Limb (tissue), 2 donors: ENCODE data around the gene STARD3NL.

Experiments used
- DNase-seq, 2 donors: peaks; one replicate each; pipeline ENCODE4 v3.0.0-alpha.2; 2016; ENCODE audit errors: extremely low spot score in 2 of 2

STARD3NL gene

DNA sequence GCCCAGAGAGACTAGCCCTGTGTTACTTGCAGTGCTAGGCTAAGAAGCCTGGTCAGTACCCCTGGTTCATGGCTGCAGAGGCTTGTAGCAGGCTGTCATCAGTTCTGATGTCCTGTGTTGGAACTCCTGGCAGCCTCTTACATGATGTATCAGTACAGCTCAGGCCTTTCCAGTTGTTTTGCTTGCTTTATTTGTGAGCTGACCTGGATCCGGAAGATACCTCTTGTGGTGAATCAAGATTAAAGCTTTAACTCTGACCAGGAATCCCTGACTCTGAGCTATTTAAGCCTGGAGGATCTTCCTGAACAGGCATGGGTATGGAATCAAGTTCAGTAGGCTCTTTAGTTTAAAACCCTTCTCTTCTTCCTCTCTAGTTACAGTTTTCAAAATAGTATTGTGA lies 4.4 kb downstream of the STARD3NL start:
- no peak for DNase-seq

DNA sequence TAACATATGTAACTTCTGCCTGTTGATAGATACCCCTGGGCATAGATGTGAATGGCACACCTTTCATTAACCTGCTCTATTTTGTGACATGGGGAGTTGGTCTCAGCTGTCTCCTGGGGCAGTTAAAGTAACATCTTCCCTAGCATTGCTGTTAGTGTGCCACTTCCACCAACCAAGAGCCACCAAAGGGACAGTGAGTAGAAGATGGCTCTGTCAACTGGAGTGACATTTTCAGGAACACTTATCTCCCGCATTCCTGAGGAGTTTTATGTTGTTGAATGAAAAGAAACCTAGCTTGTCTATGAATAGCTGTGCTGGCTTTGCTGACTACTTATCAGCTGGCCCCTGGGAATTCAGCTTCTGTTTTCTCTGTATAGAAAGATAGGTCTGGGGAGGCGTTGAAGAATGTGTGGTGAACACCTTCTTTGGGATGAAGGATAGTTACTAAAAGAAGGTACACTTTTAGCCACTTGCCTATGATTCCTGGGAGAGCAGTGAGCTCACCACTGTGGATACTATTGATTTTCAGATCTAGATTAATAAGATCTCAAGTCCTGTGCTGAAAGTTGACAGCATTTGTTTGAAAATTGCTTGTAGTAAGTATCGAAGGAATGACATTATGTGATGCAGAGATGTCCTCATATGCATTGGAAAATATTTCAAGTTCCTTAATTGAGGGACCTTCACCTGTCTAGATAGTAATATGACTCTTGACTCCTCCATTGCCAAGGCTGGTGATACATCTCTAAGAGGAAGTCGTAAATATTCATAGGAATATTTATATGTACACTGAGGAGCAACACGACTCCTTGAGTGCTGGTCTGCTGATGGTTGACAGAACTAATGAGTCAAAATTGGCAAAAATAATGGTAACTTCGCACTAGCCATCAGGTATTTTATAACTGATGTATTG lies 7.6 kb downstream of the STARD3NL start:
- no peak for DNase-seq

DNA sequence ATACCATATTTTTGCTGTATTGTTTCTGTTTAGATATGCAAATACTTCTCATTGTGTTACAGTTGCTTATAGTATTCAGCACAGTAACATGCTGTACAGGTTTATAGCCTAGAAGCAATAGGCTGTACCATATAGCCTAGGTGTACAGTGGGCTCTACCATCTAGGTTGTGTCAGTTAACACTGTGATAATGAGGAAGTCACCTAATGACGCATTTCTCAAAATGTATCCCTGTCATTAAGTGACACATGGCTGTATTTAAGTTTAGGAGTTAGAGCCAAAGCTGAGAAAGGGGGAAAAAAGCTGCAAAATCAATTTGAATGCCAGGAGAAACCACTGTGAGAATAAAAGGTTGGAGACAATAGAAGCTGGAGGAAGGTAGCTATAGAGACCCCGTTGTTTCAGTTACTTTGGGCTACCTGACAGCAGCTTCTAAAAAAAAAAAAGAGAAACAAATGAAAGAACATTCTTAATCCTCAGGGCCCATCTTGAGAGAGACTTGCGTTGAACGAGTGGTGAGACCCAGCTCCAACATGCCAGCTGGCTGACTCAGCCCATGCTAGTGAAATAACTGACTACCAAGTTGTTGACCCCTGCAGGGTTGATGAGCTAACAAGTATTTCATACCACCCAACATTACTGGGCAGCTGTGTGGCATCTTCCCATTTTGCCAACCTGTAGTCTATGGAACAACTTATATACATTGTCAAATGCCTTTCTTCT lies 8.7 kb downstream of the STARD3NL start:
- DNase-seq = no peak

DNA sequence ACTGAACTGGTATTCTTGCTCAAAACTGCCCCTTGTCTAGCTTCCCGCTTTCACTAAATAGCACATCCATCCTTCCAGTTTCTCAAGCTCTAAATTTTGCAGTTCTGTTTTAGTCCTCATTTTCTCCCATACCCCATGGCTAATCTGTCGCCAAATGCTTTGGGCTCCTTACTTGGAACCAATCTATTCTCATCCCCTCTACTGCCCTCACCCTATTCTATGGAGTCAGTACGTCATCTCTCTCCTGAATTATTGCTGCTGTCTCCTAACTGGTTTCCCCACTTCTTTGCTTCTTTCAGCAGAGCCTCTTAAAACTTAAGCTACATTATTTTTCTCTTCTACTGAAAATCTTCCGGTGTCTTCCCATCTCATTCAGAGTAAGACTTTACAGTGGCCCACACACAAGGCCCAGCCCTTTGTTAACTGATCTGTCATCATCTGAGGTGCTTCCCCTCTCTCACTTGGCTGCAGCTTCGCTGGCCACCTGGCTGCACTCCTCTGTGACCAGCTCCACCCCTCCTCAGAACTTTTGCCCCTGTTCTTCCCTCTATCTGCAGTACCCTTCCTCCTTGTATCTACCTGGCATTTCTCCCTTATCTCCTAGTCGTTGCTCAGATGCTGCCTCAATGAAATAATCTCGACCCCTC lies 9.9 kb downstream of the STARD3NL start:
- DNase-seq = no peak

DNA sequence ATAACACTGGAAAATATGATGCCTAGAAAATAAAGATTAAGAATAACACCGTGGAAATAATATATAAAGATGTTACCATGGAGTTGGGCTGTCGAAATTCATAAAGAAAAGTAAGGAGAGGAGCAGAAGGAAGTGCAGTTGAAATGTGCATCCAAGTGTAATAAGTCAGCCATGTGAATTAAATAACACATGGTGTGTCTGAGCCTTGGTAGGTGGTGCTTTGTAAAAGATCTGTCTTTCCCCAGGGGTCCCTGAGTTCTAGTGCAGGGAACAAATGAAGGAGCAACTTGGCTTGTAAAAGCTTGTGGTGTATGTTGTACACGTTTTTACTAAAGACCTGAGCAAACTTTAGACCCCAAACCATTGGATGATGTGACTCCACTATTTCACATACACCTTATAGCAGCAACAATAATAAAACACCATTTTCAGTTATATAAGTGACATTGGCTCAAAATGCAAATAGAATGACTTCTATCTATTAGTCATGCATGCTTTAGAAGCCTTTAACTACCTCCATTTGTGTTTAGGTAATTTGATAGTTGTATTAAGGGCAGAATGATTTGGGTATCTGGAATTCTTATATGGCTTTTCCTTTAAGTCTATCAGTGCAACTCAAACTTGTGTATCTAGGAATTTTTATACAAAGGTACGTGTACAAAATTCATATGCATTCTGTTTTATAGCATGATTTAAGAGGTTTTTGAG lies 11.3 kb downstream of the STARD3NL start:
- DNase-seq = no peak

DNA sequence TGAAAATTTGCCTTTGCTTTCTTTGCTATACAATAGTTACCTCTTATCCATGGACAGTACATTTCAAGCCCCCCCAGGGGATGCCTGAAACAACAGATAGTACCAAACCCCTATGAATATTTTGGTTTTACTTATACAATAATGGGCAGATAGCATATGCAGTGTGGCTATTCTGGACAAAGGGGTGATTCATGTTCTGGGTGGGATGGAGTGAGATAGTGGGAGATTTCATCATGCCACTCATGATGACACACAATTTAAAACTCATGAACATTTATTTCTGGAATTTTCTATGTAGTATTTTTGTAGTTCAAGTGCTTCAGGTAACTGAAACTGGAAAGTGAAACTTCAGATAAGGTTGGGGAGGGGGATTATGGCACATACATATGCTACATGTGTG lies 12.0 kb downstream of the STARD3NL start:
- no peak for DNase-seq

DNA sequence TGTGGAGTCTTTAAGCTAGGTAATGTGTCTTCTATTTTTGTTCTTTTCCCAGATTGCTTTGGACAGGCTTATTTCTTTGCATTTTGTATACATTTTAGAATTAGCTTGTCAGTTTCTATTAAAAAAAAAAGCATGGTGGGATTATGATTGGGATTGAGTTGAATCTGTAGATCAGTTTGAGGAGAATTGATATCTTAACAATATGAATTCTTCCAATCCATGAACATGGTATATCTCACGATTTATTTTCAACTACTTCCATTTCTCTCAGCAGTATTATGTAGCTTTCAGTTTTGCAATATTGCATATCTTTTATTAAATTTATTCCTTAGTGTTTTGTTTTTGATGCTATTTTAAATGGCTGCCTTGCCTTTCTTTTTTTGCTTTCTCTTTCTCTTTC lies 13.7 kb downstream of the STARD3NL start:
- DNase-seq = no peak

DNA sequence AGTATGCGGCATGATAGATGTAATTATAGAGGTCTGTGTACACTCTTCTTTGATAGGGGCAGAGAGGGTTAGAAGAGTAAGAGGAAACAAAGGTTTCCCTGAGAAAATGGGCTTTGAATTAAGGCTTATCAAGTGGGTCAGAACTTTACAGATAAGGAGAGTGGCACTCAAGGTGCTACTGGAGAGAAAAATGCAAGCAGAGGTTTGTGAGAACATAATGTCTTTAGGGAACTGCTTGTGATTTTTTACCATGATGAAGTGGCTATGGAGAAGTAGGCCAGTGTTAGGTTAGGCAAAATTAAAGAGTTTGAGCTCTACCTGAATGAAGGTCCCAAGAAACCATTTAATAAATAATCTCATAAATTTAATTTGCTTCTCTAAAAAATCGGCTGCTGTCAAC lies 14.3 kb downstream of the STARD3NL start:
- DNase-seq = no peak

DNA sequence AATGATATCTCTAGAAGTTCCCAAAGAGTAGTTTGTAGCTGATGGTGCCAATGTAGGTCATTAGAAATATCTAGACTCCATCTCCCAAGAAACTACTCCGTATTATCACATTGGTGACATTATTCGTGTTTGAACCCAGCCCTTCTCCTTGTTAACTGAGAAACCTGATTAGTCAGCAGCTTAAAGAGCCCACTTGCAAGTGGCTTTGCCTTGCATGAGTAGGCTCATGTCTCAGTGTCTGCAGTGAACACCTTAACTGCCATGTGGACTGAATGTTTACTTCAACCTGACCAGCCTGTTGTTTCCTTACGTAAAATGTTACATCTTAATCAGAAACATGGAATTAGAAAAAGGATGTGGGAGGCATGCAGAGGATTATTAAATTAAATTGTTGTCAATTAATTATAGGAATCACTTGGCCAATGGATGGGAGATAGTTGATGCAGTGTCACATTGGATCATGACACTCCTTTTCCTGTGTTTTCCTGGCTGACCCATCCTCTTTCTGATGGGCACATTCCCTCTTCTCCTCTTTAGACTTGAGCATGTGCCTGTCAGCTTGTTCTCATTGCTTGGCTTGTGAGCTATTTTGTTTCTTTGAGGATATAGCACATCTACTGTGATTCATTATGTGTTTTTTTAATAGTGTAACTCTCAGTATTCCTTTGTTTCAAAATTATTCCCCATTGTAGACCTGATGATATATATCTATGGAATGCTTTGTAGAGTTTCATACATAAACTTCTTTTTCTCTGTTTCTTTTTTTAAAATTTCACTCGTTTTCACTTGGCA lies 18.0 kb downstream of the STARD3NL start:
- DNase-seq = no peak

DNA sequence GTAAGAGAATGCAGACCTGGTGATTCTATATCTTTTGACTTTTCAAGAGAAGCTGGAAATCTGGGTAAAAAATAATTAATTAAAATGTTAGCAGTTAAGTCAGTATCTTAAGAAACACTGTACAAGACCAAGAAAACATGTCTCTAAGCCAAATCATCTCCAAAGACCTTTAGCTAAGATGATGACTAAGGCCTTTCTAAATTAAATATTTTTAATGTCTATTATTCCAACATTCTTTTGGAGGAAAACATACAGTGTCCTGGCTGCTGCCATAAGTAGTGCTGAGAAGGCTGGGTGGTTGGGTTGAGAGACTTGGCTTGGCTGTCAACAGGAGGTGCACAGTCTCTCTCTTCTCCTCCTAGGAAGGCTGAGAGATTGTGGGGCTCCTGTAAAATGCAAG lies 20.3 kb downstream of the STARD3NL start:
- DNase-seq = no peak

DNA sequence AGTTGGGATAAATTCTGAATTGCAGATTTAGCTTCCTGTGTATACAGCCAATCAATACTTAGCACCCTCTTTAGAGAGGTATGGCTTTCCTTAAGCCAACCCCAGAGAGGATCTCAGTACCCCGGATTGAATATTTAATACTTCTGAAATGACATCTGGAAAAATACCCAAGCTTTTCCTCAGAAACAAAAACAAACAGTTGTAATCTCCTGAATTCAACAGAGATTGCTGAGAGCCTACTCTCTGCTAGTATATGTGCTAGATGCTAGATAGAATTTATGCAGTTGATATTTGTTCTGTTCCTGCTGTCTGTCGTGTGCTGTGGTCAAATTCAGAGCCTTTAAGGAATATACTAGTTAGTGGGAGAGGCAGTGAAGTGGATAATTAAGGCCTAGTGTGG lies 21.1 kb downstream of the STARD3NL start:
- DNase-seq = no peak

DNA sequence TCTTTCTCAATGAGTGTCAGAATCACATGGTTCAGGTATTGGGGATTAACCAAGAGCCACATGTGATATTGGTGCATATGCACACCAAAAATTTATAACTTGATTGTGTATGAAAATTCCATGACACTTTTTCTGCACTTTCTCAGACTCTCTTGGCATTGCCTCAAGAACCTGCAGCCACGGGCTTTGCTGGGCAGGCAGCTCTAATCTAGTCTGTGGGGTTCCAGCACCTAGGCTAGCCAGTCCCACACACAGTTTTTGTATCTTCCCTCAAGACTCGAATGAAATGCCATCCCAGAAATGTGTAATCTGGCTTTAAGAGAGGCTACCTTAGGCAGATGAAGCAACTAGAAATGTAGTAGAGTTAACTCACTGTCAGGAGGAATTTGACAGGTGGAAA lies 21.7 kb downstream of the STARD3NL start:
- no peak for DNase-seq

DNA sequence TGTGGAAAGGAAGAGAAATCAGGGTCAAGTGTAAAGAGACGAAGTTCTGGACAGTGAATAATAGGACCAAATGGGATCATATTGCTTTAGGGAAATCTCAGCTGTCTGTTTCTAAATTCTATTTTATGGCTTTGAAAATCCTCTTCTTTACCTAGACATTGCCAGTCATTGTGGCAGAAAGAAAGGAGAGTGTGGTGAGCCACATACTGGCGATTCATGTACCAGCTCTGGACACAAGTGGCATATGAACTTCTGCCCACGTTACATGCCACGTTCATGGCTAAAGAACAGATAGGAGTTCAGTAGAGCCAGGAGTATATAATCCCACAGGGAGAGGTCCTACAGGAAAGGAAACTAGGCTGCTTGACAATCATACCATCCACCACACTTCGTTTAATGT lies 28.0 kb downstream of the STARD3NL start:
- no peak for DNase-seq

DNA sequence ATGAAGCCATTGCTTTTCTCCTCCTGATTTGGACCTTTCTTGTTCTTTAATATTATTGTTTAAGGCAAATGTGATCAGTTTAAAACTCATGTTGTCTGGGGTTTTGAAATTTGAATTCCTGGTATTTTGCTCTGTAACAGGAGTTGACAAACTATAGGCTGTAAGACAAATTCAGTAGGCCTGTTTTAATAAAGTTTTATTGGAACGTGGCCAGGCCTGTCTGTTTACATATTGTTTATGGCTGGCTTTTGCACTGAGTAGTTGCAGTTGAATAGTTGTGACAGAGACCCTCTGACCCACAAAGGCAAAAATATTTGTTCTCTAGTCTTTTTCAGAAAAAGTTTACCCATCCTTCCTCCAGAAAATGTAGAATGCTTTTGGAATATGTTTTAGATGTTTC lies 29.8 kb downstream of the STARD3NL start:
- no peak for DNase-seq

DNA sequence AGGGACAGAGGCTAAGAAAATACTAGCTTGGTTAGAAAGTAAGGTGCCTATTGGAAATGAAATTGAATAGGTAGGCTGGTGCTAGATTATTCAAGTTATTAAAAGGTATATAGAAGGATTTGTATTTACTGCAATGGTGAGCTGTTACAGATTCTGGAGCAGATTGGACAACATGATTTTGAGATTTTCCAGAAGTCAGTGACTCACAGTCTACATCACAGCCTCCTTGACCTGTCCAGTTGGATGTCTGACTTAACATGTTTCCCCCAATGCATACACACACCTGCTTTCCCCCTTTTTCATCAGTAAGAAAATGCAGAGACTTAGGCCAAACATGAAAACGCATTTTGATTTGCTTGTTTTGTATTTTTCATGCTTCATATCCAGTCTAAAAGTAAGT lies 33.4 kb downstream of the STARD3NL start:
- DNase-seq = no peak

DNA sequence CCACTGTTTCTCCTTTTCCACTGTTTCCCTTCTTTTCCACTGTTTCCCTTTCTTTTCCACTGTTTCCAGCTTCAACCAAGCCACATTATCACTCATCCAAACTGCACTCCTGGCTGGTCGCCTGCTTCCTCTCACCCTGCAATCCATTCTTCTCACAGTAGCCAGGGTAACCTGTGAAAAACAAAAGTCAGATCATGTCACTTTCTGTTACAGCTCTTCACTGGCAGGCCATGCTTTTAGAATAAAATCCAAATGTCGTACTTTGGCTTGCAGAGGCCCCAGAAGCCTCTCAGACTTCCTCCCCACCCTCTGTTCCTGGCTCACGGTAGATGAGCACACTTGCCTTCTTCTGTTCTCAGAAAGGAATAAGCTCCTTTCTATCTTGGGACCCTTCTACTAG lies 33.9 kb downstream of the STARD3NL start:
- no peak for DNase-seq

DNA sequence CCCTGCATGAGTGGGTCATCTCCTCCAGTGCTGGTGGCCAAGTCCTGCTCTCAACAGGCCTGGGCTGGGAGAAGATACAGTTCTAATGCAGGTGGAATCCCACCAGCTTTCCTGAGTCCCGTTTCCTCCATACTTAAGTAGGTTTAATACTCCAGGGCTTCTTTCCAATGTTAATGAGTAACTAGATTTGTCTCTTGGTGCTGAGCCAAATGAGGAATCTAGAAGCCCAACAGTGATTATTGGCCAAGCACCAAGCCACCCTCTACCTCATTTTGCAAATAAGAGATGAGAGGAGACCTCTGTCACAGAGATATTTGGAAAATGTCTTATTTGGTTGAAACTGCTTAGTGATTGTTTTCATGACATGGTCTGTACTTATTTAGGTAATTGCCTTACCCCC lies 37.1 kb downstream of the STARD3NL start:
- DNase-seq = no peak

DNA sequence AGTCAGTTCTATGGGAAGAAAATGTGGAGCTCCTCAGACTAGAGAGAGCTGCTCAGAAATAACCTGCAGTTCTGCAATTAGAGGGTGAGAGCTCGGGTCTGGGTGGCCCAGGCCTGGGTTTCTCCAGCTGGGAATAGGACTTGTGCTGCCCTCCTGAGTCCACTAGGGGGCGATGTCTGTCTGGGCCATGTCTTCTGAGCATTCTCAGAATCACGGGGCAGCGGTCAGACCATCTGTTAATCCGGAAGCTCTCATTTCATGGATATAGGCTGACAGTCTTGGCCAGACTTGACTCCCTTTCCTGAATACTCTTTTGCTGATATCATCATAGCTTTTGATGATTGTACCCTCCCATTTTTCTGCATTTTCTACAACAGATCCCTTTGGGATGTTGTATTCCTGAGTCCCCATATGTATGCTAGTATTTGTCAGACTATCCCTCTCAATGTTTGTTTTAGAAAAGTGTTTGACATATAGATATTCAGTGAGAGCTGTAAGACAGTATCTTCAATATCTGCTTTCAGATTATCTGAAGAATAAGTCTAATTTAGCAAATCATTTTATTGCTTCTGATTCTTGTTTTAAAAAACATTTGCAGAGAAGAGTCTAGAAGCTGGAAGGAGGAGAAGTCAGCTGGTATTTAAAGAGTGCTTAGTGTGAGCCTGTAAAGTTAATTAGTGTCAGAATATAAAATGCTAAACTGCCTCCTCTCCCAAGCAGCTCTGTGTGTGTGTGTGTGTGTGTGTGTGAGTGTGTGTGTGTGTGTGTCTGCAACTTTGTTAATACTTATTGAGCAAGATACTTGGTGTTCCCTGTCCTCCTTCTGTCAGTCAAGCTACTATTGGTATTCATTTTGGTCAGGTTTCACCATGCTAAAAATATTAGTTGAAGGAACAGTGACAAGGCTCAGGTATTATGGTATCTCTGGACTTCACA lies 38.0 kb downstream of the STARD3NL start:
- peak; percentile 79 to 86 for DNase-seq

DNA sequence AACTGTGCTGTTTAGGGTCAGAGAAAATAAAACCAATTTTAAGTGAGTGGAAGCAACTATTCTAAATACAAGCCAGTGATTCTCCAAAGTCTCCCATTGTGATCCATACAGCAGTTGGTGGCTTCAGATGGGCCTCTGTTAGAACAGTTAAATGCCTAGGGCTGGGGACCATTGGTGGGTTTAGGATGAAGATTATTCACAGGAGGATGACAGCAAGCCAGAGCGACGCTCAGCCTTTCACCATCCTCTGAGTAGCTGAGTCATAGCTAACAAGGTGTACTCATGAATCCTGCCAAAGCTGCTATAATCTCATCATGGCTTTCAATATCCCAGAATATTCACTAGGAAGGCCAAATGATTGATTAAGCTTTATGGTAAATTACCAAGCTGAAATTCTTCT lies 39.6 kb downstream of the STARD3NL start:
- no peak for DNase-seq

DNA sequence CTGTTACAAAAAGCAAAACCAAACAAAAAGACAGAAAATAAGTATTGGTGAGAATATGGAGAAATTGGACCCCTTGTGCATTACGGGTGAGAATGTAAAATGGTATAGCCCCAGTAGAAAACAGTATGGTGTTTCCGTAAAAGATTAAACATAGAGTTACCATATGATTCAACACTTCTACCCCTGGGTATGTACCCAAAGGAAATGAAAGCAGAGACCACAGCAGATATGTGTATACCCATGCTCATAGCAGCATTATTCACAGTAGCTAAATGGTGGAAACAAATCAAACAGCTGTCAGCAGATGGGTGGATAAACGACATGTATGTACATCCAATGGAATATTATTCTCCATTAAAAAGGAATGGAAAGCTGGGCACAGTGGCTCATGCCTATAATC lies 42.4 kb downstream of the STARD3NL start:
- DNase-seq = no peak
